Stromal cell of bone marrow (primary cell): Measurements from ENCODE around the gene NUDCD3.

ENCODE experiments used
- DNase-seq: peaks from one replicate; pipeline ENCODE4 v3.0.0-alpha.2; 2012; ENCODE audit warnings: low read depth

NUDCD3 gene

DNA sequence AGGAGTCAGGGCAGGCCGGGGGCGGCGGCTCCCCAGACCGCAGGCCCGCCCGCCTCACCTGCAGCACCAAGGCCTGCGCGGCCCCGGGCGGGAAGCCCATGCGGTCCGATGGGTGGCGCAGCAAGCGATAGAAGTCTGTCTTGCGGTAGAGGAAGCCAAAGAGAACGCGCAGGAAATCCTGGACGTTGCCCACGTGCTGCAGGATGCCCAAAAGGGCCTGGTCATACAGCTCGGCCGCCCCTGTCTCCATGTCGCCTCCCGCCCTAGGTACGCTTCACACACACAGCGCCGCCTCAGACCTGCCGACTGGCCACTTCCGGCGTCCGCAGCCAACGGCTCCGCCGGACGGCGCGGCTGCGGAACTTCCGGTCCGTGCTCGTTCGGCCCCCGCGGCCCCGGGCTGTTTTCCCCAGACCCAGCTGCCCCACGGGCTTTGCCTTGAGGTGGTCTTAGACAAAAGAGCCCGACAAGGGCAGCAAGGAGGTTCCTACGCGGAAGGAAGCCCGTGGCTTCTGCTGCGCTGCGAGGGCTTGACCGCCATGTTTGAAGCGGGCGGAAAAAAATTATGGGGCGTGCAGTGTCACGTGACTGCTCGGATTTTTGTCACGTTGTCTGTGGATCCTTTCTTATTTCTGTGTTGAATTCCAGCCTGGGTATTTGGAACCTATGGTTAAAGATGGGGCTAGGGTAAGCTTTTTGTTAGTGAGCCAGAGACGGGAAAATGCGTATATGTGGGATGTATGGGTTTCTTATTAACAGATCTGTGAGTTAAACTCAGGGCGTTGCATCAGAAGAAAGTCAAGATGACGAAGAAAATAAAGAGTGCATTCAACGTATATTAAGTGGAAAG lies at the start of gene NUDCD3:
Gene NUDCD3, minus strand, starts transcription at position 308 of the 850 bp plus-strand sequence. Its CDS starts 58 bp downstream, at position 250.
- DNase-seq: peak; percentile 68

DNA sequence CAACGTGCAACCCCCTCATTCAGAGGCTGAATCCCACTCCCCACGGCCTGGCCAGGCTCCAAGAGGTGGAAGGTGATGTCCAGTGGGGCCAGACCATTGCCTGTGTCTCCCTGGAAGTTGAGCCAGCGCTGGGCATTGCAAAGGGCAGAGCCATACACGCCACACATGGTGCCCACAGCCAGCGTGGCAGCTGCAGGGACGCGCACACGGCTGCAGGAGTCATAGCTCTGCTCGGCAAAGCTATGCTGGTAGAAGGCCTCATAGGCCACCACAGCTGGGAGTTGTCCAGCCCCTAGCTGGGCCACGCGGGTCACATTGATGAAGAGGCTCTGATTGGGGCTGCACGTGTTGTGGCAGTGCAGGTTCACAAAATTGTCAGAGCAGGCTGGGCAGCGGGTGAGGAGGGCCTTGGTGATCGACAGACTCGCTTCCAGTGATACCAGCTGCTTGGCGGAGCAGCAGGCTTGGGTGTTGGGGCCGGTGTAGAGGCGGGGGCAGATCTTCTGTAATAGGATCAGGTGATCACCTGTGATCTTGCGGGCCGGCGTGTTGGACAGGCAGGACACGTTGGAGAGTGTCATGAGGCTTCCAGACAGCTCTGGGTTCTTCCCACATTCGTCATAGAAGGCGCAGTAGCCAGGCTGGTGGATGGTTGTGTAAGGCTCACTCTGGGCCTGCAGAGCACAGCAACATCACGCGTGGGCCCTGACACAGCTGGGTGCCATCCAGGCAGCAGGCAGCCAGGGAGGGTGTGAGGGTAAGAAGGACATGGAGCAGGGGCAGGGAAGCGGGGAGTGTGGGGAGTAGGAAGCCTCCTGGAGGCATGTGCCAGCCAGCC lies 49.4 kb upstream of the NUDCD3 start:
- DNase-seq: no peak

DNA sequence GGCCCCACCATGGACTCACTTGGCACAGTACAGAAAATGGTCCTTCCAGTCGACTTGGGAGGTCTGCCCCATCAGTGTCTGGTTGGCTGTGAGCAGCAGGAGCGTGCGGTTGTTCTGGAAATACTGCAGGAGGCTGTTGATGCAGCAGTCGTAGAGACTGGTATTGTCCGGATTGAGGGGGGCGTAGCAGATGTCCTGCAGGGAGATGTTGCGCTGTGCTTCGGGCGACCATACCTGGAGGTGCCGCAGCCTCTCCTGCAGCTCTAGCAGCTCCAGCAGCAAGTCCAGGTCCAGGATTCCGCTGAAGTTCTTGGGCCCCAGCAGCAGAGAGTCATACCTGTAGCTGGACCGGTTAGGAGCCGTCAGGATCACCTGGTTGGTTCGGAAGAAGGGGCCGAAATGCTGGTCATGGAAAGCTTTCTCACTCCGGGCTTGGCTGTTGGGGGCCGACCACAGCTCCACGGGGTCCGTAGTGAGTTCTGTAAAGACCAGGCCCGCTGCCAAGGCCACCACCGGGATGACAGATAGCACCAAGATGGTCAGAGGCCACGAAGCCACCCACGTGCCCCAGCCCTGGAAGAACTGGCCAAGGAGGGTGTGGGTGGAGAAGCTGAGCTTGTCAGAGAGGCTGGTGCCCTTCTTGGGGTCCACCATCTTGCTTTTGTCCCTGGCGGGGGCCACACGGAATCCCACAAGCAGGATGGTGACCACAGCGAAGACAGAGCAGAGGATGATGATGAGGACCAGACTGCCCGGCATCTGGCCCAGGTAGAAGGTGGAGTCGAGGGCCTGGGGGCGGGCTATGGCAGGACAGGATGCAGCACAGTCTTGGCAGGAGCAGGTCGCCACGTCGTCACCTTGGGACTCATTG lies 48.6 kb upstream of the NUDCD3 start:
- no peak for DNase-seq

DNA sequence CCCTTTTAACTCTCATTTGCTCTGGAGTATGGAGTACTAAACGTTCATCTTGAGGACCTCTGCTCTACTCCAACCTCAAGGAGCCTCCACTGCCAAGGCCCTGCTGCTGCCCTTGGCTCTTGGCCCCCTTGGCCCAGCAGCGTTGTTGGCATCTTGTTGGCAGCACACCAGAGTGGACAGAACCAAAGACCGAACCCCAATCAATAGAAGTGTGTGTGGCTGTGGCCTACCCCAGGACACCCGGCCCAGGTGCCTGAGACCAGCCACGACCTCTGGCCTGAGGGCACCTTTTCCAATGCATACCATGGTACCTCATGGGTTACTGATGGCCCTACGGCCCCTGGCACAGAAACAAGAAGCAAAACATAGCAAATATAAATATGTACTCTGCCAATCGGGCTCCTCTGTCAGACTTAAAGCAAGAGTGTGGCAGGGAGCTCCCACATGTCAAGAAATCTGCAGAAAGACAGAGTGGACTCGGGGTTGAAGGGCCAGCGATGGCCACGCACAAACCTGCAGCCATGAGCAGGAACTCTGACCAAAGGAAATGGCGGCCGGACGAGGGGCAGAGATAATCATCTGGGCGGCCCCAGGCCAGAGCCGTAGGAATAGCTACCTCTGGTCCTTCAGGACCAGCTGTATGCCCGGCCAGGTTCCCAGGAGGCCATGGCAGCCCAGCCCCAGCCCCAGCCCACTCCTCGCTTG lies 47.8 kb upstream of the NUDCD3 start:
- DNase-seq: no peak

DNA sequence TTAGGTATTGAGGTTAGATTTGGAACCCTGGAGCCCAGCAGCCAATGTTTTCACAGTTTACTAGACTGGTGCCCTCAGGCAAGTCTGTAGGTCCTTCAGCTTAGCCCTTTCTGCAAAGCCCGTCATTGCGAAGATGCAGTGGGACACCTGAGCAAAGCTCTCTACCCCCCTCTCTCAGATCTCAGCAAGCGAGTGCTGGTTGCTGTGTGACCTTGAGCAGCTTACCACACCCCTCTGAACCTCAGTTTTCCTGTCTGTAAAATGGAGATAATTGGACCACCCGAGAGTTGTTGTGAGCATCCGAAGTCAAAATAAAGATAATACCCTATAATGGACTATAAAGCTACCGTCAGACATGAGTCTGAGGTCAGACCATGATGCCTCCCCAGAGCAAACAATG lies 47.0 kb upstream of the NUDCD3 start:
- DNase-seq: no peak

DNA sequence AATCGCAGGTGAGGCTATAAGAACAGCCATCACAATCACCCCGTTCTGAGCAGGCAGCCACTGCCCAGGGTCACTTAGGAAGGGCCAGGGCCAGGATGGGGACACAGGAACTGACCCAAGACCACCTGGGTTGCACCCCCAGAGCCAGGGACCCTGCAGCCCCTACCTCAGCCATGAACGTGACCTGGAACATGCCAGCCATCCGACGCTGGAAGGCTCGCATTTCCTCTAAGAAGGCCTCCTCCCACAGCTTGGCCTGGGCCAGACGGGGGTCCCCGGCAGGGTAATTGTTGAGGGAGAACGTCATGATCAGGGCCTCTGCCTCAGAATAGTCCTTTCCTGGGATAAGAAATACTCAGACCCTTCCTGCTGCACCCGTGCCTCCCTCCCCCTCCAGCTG lies 45.6 kb upstream of the NUDCD3 start:
- DNase-seq: no peak

DNA sequence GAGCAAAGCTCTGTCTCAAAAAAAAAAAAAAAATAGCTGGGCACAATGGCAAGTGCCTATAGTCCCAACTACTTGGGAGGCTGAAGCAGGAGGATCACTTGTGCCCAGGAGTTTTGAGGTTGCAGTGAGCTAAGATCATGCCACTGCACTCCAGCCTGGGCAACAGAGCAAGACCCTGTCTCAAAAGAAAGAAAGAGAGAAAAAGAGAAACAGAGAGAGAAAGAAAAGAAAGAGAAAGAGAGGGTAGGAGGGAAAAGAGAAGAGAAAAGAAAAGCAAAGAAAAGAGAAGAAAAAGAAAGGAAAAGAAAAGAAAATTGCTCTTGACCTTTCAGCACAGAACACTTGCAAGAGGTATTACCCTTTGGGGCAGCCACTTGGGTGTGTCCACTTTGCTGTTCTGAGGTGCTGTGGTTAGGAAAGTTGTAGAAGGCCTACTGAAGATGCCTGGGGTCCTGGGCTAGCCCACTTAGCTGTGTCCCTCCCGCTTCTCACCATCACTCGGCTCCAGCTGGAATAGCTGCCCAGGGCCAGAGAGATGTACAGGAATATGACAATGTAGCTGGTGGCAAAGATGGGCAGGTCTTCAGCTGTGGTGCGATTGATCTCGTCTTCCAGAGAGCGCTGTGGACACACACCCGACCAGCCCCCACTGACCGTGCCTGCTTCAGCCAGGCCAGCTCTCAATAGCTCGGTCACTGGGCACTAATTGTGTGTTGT lies 45.0 kb upstream of the NUDCD3 start:
- no peak for DNase-seq

DNA sequence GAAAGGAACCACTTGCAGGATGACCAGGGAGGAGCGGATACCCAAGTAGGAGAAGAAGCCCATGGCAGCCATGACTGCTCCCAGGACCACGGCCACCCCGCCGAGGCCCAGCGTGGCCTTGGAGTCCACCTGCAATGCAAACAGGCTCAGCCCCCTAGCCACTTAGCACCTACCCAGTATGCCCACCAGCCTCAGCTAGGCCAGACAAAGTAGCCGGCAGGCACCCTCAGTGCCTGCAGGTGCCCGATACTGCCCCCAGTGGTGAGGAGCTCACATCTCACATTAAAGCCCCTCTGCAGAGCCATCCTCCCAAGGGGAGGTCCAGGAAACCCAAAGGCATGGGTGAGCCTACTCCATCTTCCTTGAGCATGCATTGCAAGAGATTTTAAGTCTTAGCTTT lies 44.0 kb upstream of the NUDCD3 start:
- DNase-seq: no peak

DNA sequence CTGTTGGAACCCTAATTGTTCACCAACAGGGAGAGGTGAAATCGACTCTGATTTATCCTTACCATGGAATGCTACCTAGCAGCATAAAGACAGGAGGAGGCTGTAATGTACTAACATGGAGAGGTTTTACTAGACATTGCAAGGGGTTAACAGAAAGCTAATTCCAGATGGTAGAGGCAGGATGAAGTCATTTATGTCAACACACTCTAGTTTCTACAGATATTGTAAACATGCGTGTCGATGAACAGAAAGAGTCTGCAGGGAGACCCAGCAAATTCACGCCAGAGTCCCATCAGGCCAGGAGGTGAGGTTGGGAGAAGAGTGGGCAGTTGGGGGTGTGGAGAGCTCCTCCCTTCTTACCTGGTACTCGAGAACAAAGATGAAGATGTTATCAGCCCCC lies 43.6 kb upstream of the NUDCD3 start:
- no peak for DNase-seq

DNA sequence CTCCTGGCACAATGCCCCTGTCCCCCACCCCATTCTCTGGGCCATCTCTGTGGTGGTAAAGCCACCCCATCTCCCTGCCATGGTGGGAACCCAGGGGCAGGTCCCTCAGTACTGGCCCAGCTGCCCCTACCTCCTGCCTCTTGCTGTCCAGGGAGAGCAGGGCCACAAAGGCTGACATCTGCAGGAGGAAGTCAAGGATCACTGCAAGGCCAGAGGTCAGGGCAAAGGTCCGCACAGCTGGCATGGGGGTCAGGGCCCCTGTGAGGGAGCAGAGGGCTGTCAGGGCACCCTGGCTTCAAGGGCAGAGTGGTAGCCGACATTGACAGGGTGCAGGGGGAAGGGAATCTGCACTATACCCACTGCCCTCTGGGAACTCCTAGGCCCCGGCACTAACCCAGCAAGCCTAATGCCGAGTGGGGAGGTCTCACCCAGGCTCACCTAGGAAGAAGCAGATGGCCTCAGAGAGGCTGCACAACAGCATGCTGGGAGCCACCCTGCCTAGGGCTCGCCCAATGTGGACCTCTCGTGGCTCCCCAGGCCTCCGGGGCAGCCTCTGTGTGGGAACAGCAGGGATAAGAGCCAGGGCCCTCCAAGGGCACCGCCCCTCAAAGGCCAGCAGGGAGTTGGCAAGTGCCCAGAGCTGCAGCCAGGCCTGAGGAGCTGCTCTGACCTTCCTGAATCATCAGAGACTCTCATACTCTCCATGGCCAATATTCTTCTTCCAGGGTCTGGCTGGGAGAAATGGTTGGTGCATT lies 43.0 kb upstream of the NUDCD3 start:
- DNase-seq: peak; percentile 8

DNA sequence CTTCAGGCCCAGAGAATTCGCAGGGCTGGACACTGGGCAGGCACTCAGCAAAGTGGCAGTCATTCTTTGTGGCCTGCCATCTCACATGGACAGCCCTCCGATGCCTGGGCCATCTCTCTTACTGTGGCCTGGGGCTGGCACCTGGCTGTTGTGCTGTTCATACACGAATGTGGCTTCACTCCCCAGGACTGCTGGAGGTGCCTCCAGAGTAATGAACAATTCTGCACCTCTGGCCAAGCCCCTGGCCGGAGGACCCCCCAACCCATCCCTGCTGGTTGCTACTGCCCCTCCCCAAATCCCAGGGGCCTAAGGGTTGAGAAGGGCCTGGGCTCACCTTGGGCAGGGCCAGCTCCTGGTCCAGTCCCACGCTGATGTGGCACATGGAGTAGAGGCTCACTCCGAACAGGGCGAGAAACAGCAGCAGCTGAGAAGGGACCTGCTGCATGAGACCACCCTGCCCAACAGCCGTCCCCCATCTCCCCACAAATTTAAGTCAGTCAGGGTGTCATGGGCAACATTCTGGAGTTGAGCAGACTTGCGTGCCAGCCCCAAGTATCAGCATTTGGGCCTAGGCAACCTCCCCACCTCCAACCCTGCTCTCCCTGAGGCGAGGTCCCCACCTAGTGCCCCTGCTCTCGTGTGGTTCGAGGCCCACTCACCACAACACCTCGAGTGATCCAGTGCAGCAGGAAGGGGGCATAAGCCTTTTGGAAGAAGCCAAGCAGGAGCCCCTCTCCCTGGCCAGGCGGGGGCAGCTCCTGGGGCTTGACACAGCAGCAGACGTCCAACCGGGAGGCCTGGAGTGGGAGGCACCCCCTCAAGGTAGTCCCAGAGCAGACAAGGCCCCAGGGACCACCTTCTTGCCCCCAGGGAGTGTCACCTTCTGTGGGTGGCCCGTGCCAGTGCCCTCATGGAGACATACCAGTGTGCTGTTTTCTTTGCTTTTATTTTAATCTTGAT lies 41.2 kb upstream of the NUDCD3 start:
- DNase-seq: no peak

DNA sequence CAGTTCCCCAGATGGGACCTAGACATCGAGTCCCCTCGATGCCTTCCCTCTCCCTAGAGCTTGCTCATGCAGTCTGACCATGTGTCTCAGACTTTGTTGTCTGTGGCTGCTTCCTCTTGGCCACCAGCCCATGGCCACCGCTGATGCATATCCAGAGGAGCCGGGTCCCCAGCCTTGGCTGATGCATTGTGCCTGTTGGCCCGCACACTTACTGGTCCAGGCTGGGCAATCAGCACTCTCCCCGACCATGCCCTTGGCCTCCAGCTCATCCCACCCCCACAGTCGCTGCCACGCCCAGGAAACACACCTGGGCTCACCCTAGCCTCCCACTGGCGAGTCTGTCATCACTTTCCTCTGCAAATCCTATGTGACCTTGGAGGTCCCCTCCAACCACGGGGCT lies 40.5 kb upstream of the NUDCD3 start:
- no peak for DNase-seq

DNA sequence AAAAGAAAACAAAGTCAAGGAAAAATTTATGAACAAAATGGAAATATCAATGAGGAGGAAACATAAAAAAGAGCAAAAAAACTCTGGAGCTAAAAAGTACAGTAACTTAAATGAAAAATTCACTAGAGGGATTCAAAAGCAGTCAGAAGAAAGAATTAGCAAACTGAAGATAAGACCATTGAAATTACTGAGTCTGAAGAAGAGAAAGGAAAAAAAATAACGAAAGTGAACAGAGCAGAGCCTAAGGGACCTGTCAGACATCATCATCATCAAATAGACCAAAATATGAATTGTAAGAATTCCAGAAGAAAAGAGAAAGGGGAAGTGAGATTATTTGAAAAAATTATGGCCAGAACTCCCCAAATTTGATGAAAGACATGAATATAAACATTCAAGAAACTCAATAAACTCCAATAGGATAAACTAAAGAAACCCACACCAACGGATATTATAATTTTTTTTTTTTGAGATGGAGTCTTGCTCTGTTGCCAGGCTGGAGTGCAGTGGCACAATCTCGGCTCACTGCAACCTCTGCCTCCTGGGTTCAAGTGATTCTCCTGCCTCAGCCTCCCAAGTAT lies 34.4 kb upstream of the NUDCD3 start:
- DNase-seq: no peak

DNA sequence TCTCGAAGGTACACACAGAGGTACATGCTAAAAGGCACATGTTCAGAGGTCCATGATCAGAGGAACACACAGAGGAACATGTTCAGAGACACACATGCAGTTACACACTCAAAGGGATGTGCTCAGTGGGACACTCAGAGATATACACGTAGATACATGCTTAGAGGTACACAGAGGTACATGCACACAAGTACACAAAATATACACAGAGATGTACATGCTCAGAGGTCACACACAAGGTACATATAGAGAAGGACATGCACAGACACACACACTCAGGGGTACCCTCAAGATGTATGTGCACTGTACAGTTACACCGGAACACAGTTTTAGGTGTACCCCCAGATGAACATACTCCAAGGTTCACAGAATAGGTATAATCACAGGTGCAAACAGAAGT lies 31.9 kb upstream of the NUDCD3 start:
- no peak for DNase-seq

DNA sequence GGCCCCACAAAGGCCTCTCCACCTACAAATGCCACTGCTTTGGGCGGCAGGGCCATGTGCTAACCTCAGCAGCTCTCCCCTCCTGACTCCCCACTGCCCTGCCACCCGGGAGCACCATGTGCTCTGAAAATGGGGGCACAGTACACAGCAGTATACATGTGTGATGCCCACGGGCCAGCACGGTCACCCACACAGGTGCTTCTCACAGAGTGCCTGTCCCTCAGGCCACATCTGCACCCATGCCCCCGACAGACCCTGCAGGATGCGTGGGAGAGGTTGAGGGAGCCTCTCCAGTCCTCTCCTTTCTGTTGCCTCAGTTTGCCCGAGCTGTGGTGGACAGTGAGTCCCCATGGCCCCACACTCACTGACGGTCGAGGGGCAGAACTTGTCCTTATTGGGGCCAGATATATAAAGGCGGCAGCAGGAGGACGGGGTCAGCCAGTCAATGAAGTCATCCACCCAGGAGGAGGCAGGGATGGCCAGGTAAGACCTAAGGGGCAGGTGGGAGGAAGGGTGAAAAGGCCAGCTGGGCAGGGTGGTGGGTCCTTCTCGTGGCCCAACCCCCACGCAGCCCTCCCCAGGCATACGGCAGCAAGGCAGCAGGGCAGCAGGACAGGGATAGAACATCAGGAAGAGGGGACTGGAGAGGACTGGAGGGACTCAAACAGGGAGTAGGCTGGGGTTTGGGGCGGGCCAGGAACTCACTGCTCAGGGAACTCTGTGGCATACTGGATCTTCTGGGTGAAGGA lies 31.1 kb upstream of the NUDCD3 start:
- no peak for DNase-seq

DNA sequence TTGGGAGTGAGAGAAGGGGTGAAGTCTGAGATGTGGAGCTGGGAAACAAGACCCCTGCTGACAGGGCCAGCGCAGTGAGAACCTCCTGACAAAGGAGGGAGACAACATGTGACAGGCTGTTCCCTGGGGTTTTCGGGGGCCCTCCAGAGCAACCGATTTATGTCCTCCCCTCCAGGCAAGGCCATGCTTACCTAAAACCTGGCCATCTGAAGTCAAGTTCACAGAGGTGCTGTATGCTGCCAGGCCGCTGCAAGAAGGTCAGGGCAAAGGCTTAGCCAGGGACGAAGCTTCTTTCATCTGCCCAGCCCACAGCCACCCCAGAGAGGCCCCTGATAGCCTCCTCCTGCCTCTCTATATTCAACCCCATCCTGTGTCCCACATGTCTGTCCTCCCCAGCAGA lies 30.1 kb upstream of the NUDCD3 start:
- DNase-seq: no peak

DNA sequence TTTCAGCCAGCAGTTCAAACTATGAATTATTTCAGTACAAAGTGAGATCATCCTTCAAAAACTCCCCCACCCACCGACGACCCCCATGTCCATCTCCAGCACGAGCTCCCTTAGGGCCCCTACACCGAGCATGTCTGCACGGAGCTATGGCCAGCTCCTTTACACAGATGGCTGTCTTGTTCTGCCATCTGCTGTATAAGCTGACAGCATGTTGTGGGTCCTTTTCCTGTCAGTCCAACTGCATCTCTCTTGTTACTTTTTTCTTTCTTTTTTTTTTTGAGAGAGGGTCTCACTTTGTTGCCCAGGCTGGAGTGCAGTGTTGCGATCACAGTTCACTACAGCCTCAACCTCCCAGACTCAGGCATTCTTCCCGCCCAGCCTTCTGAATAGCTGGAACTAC lies 29.1 kb upstream of the NUDCD3 start:
- DNase-seq: no peak

DNA sequence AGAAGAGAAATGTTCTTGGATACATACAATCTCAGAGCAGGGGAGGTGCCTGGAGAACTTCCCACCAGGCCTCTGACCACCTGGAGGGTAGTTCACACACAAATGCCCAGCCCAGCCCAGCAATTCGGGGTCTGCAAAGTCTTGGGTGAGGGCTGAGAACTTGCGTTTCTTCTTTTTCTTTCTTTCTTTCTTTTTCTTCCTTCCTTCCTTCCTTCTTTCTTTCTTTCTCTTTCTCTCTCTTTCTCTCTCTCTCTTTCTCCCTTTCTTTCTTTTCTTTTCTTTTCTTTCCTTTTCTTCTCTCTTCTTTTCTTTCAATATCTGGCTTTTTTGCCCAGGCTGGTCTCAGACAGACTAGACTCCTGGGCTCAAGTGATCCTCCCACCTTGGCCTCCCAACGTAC lies 28.3 kb upstream of the NUDCD3 start:
- no peak for DNase-seq
